ENCODE measurements around the gene DIS3. TPM values are rescaled to one million over a fixed set of nuclear protein-coding genes. Genes with fewer than 3 reads are reported as not detected.
"Not testable (repeated sequence)": the region's sequence is repeated elsewhere in the genome, so short reads cannot be mapped to it uniquely, and the experiment has no call there.

DIS3 gene
- total and polyA plus RNA-seq, 3 donors from 2014 or later, result 27.8 to 43.9 (median 37.6) TPM

GRCh38 chr13:72820156-72820897 is 38.6 kb upstream of the DIS3 start:
- Histone ChIP-seq H3K36me3 (ENCODE audit: low read depth, missing control alignments) (no peaks in the 10 kb centered on the region), H3K4me3 (no peak overlapping the region), H3K27ac (no peak overlapping the region), H3K9me3 (no peaks in the 10 kb centered on the region), H3K4me1 (no peaks in the 10 kb centered on the region), H3K27me3 (no peaks in the 10 kb centered on the region)
- TF ChIP-seq, protein P1, sequence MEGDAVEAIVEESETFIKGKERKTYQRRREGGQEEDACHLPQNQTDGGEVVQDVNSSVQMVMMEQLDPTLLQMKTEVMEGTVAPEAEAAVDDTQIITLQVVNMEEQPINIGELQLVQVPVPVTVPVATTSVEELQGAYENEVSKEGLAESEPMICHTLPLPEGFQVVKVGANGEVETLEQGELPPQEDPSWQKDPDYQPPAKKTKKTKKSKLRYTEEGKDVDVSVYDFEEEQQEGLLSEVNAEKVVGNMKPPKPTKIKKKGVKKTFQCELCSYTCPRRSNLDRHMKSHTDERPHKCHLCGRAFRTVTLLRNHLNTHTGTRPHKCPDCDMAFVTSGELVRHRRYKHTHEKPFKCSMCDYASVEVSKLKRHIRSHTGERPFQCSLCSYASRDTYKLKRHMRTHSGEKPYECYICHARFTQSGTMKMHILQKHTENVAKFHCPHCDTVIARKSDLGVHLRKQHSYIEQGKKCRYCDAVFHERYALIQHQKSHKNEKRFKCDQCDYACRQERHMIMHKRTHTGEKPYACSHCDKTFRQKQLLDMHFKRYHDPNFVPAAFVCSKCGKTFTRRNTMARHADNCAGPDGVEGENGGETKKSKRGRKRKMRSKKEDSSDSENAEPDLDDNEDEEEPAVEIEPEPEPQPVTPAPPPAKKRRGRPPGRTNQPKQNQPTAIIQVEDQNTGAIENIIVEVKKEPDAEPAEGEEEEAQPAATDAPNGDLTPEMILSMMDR (IDR thresholded peaks at IDR 0.05), result no peak
- no peak for TF ChIP-seq POLR2A (IDR thresholded peaks at IDR 0.05)
- 76 to 85% methylated on average over 8 of the region's 8 CpGs for WGBS, 2 donors
- no peak for DNase-seq
- intact Hi-C loops (cut with DNase I; ENCODE audit: low total_unique reads), result no loop called here

DNA sequence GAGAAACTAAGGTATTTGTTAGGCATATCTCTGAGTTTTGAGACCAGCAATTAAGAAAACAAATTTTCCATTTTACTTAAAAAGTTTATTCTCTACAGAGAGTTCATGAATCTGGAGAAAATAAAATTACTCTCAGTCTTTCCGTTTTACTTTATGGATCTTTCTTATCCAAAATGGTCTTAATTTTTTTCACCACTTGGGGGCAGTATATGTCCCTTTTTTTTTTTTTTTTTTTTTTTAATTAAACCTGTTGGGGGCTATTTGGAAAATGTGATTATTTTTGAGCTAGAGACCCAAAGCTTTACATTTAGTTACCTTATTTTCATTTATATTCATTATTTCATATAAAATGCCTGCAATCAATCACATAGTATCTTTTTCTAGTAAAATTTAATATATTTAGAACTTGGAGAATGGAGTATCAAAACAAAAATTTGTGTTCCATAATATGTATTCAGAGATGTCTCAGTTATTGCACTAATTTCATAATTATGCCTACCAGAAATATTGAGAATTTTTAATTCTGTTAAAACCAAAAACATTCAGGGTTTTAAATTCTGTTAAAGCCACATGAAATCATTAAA is 27.3 kb upstream of the DIS3 start:
- intact Hi-C loops (cut with DNase I; ENCODE audit: low total_unique reads), result no loop called here
- Histone ChIP-seq H3K4me3 (no peak overlapping the region), H3K27ac (no peak overlapping the region), H3K9me3 (no peaks in the 10 kb centered on the region), H3K4me1 (no peaks in the 10 kb centered on the region), H3K27me3 (no peaks in the 10 kb centered on the region), H3K36me3 (ENCODE audit: low read depth, missing control alignments) (no peaks in the 10 kb centered on the region)
- TF ChIP-seq, protein P1 (IDR thresholded peaks at IDR 0.05), result peak in 1 of 3 experiments; percentile 75
- no peak for TF ChIP-seq POLR2A (IDR thresholded peaks at IDR 0.05)
- 33 to 35% methylated on average over 1 of the region's 1 CpG for WGBS, 2 donors
- DNase-seq, result no peak

- H3K27ac ChIP-seq; H3K9me3 ChIP-seq; H3K4me1 ChIP-seq; H3K27me3 ChIP-seq; DNase-seq; intact Hi-C loops (cut with DNase I; ENCODE audit: low total_unique reads); H3K36me3 ChIP-seq (ENCODE audit: low read depth, missing control alignments); H3K4me3 ChIP-seq: not testable (repeated sequence)
- 100% methylated on average over 1 of the region's 1 CpG for WGBS, 2 donors
Observed at GRCh38 chr13:72806514-72806913, 24.8 kb upstream of the DIS3 start.

GRCh38 chr13:72805676-72806346 is 24.1 kb upstream of the DIS3 start:
- Histone ChIP-seq H3K9me3 (no peaks in the 10 kb centered on the region), H3K27ac (no peak overlapping the region), H3K4me1 (no peaks in the 10 kb centered on the region), H3K36me3 (ENCODE audit: low read depth, missing control alignments) (no peaks in the 10 kb centered on the region), H3K27me3 (no peaks in the 10 kb centered on the region), H3K4me3 (no peak overlapping the region)
- intact Hi-C loops (cut with DNase I; ENCODE audit: low total_unique reads), result no loop called here
- no peak for DNase-seq
- WGBS, 2 donors, result 52 to 60% methylated on average over 1 of the region's 1 CpG
- no peak for TF ChIP-seq POLR2A (IDR thresholded peaks at IDR 0.05)
- TF ChIP-seq, protein P1 (IDR thresholded peaks at IDR 0.05), result no peak

DNA sequence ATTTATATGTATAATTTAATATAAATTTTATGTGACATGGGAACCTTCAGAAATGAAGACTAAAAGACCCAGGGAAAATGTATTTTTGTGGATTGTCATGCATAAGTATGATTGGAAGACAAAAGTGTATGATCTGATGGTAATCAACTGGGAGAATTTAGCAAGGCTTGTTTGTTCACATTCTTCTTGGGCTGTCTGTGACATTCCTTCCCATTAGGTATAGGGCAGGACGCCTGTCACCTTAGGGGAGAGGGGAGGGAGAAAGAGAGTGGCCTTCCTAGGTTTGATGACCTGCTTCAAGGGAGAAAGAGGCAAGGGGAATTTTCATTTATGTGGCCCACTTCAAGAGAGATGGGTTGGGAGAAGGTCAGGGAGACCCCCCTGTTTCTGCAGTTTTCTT is 22.6 kb upstream of the DIS3 start:
- DNase-seq, result no peak
- no peaks in the 10 kb centered on the region for H3K9me3 ChIP-seq
- no peak for TF ChIP-seq POLR2A (IDR thresholded peaks at IDR 0.05)
- TF ChIP-seq, protein P1 (IDR thresholded peaks at IDR 0.05), result no peak
- intact Hi-C loops (cut with DNase I; ENCODE audit: low total_unique reads), result no loop called here
- no peaks in the 10 kb centered on the region for H3K27me3 ChIP-seq
- no peaks in the 10 kb centered on the region for H3K36me3 ChIP-seq (ENCODE audit: low read depth, missing control alignments)
- H3K4me1 ChIP-seq, result no peaks in the 10 kb centered on the region
- no peak overlapping the region for H3K27ac ChIP-seq
- H3K4me3 ChIP-seq, result no peak overlapping the region
- 89 to 100% methylated on average over 1 of the region's 1 CpG for WGBS, 2 donors
